Measurements from ENCODE around the gene KCNE1. TPM values are rescaled to one million over a fixed set of nuclear protein-coding genes. Genes with fewer than 3 reads are reported as not detected.
A peak's percentile ranks its signal among the peaks of the same experiment; 100 is the strongest.
"Not testable (repeated sequence)": the region's sequence is repeated elsewhere in the genome, so short reads cannot be mapped to it uniquely, and the experiment has no call there.

KCNE1 gene
- under 1 TPM in 1 of 2 experiments, not detected in 1; 0.14 TPM for total RNA-seq

DNA sequence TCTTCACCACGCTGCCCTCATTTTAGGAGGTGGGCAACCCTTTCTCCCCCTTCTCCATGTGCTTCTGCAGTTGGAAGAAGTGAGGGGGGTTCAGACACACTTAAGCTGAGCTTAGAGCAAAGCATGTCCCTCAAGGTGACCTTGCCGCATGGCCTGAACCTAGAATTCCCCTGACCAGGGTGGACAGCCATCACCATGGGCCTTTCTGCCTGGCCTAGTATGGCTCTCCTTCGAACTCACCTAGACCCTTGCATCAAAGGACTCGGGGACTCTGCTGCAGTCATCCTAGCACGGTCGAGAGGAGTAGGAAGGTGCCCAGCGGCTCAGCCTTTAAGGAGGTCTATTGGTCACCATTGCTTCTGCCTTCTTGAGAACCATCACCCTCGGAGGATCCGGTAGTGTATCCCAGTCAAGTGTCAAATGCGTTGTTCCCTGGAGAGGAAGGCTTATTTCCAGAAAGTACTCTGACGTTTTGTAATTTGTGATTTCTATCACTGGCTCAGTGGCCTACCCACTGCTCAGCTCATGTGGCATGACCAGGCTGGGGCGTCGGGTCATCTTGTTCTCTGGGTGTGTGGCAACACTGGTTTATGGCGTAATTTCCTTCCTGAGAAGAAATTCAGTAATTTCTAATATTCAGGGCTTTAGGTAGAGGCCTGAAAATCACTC is at the start of gene KCNE1:
TSS of gene KCNE1 (minus strand) at position 424 of the 669 bp plus-strand sequence. CDS start 62,576 bp downstream, outside the sequence.
- no peaks in the 10 kb centered on the region for H3K9me3 Mint-ChIP-seq
- no peak within 1 kb of the TSS for H3K27ac Mint-ChIP-seq
- H3K4me1 Mint-ChIP-seq = peaks cover 1% of the 10 kb centered on the region
- no peak within 1 kb of the TSS for H3K4me3 Mint-ChIP-seq
- no peaks in the 10 kb centered on the region for H3K27me3 Mint-ChIP-seq
- H3K36me3 Mint-ChIP-seq = no peaks in the 10 kb centered on the region
- no peak for DNase-seq

DNA sequence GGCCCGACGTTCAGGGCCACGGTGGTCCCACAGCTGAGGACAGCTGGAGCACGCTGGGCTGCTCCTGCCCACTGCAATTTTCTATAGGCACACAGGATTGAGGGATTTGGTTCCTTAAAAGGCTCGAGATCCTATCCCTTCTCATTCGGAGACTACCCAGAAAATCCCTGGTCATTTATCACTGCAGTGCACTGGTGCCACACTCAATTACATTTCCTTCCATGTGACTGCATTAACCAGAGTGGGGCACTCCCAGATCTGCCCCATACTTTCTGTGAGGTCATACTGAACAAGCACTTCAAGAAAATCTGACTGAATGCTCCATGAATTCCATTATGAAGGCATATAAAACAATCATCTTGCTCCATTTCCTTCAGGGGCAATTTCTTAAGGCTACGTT is 49.8 kb upstream of the KCNE1 start:
- Mint-ChIP-seq H3K27ac (no peak overlapping the region), H3K36me3 (peaks cover 4% of the 10 kb centered on the region), H3K27me3 (no peaks in the 10 kb centered on the region), H3K9me3 (no peaks in the 10 kb centered on the region), H3K4me3 (no peak overlapping the region), H3K4me1 (no peaks in the 10 kb centered on the region)
- no peak for DNase-seq

DNA sequence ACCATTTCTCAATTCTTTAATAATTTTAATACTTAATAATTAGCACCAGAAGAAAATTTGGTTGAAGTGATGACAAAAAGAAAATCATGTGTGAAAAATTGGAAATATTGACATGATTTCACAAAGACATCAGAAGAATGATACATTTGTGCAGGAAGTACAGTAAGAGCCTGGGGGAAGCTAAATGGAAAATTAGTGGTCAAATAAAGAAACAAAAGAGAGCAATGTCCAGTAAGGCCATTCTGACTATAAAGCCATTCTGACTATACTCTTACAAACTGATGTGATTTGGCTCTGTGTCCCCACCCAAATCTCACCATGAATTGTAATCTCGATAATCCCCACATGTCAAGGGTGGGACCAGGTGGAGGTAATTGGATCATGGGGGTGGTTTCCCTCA is 48.6 kb upstream of the KCNE1 start:
- Mint-ChIP-seq H3K4me3 (no peak overlapping the region), H3K27ac (no peak overlapping the region), H3K9me3 (no peaks in the 10 kb centered on the region), H3K27me3 (no peaks in the 10 kb centered on the region), H3K36me3 (no peaks in the 10 kb centered on the region), H3K4me1 (no peaks in the 10 kb centered on the region)
- no peak for DNase-seq

DNA sequence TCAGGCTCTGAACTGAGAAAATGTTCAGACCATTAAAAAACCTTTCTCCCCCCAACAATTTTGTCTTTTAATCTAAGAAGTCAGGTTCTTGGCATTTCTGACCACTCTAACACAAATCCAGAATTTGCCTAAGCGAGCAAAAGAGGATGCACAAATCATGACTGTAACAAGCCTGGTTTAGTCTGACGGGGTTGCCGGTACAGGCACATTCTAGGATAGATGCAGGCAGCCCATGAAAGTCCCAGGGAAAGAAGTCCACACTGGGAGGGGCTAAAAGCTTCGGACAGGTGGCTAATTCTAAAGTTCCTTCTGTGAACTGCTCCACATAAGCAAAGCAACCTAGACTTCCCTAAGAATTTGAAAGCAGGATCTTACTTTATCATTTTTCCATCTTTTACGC is 48.0 kb upstream of the KCNE1 start:
- peaks cover under 1% of the 10 kb centered on the region for H3K9me3 Mint-ChIP-seq
- peaks cover 2% of the 10 kb centered on the region for H3K36me3 Mint-ChIP-seq
- no peaks in the 10 kb centered on the region for H3K27me3 Mint-ChIP-seq
- no peak for DNase-seq
- no peaks in the 10 kb centered on the region for H3K4me1 Mint-ChIP-seq
- no peak overlapping the region for H3K4me3 Mint-ChIP-seq
- H3K27ac Mint-ChIP-seq = no peak overlapping the region

DNA sequence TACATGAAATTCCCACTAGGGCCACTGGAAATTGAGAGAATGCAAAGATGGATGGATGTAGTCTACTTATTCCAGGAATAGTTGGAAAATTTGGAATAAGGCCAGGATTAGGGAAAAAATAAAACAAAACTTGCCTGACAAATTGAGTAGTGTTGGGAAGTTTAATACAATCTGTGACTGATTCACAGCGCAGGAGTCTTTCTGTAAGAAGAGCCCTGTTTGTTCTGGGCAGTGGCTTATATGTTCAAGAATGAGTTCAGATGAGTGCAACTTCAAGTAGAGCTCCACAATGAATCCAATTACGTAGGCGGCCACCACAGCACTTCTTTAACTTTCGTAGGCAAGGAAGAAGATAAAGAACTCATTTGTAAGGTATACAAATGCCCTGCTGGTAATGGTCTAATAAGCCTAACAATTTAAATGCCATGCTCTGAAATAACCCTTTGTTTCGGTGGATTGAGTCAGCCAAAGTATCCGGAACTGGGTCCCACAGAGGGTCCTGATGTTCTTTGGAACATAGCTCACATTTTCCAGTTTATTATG is 47.1 kb upstream of the KCNE1 start:
- no peak overlapping the region for H3K27ac Mint-ChIP-seq
- H3K27me3 Mint-ChIP-seq = no peaks in the 10 kb centered on the region
- peaks cover 2% of the 10 kb centered on the region for H3K4me1 Mint-ChIP-seq
- DNase-seq = no peak
- peaks cover 6% of the 10 kb centered on the region for H3K9me3 Mint-ChIP-seq
- H3K4me3 Mint-ChIP-seq = no peak overlapping the region
- peaks cover 11% of the 10 kb centered on the region for H3K36me3 Mint-ChIP-seq

DNA sequence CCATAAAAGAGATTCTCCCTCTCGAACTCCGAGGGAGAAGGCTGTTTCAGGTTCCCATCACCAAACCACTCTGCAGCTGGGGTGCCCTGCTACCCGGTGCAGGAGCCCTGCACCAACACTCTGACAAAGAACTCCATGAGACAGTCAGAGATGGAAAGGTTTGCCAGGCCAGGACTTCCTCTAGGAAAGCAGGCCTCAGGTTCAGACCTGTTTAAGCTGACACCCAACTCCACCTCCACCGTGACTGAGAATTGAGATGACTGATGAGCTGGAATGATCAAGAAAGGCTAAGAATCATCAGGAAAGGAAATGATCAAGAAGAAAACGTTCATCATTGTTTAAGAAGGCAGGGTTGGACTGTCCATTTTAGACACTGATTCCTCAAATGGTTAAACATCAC is 46.2 kb upstream of the KCNE1 start:
- H3K36me3 Mint-ChIP-seq = peaks cover 12% of the 10 kb centered on the region
- H3K9me3 Mint-ChIP-seq = peaks cover 6% of the 10 kb centered on the region

DNA sequence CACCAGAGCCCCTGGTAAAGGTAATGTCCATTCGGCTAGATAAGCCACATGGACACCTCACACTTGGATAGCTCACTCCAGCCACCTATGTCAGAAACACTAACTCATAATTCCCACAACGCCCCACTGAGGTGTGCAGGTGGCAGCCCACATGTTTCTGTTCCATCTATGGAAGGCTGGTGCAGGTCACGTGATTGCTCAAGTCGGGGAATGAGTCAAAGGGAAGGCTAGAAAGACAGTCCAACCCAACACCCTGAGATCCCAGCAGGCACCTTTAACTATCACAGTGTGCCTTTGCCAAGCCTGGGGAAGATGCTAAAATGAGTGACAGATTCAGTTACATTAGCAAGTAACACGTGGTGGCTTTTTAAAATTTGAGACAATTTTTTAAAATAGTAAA is 45.3 kb upstream of the KCNE1 start:
- peaks cover 10% of the 10 kb centered on the region for H3K9me3 Mint-ChIP-seq
- H3K36me3 Mint-ChIP-seq = peaks cover 17% of the 10 kb centered on the region
- H3K27ac Mint-ChIP-seq = no peak overlapping the region
- H3K4me3 Mint-ChIP-seq = no peak overlapping the region
- H3K27me3 Mint-ChIP-seq = no peaks in the 10 kb centered on the region
- H3K4me1 Mint-ChIP-seq = peaks cover 11% of the 10 kb centered on the region
- DNase-seq = no peak

More for the DNA sequence above, 46.2 kb upstream of the KCNE1 start:
- no peak overlapping the region for H3K4me3 Mint-ChIP-seq
- no peak overlapping the region for H3K27ac Mint-ChIP-seq
- H3K4me1 Mint-ChIP-seq = peaks cover 8% of the 10 kb centered on the region
- no peaks in the 10 kb centered on the region for H3K27me3 Mint-ChIP-seq
- DNase-seq = no peak

DNA sequence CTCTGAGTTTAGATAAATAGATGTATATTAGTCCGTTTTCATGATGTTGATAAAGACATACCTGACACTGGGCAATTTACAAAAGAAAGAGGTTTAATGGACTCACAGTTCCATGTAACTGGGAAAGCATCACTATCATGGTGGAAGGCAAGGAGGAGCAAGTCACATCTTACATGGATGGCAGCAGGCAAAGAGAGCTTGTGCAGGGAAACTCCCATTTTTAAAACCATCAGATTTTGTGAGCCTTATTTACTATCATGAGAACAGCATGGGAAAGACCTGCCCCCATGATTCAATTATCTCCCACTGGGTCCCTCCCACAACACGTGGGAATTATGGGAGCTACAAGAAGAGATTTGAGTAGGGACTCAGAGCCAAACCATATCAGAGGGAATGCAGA is 42.7 kb upstream of the KCNE1 start:
- not testable (repeated sequence) for H3K27ac Mint-ChIP-seq, DNase-seq, H3K9me3 Mint-ChIP-seq, H3K4me3 Mint-ChIP-seq, H3K27me3 Mint-ChIP-seq
- peaks cover 11% of the 10 kb centered on the region for H3K4me1 Mint-ChIP-seq
- H3K36me3 Mint-ChIP-seq = peaks cover 23% of the 10 kb centered on the region

DNA sequence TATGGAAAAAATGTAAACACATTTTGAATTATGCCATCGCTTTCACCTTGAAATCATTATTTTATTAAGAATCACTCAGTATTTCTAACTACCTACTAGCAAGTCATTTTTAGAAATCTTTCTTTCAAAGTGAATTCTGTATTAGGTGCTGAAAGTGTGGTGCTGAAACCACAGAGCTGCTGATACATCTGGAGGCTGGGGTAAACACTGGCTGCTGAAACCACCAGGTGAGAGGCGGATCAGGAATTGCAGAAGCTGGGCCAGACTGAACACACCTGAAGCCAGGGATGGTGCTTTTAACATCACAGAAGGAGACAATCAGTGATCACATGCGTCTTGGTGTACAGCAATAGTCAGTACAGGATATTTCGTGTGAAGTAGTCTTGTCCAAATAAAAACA is 42.2 kb upstream of the KCNE1 start:
- H3K4me3 Mint-ChIP-seq = no peak overlapping the region

DNA sequence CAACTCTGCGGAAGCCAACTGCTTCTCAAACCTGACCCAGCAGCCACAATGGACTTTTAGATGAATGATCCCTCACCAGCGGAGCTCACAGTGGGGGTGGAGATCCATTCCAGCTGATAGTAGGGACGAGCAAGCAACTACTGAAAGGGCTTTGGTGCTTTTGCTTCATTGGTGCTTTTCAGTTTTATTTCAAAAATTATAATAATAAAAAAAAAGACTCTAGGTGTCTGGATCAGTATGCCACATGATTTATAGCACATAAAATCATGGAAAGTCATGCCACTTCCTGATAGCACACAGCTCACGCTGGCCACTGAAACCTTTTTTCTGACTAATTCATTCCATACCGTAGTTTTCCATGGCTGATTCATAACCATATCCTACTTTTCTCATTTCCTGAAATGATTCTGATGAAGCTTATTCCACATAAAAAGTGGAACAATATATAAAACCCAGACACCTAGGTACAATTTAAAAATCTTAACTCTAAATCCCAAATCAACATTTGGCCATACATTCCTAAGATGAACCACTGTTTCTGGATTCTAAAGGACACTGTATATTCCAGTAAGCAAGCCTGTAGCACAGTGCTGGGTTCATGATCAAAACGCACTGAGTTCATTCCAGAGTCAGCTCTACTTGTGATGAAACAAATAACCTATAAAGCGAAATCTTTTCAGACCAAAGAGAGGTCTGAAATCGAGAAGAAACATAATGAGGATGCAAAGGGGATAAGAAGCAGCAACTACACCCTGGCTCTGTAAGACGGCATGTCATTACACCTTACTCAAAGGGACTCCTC is 41.3 kb upstream of the KCNE1 start:
- Mint-ChIP-seq H3K36me3 (peaks cover 26% of the 10 kb centered on the region), H3K9me3 (peaks cover 10% of the 10 kb centered on the region), H3K4me3 (no peak overlapping the region), H3K27ac (peak overlapping the region; percentile 54), H3K27me3 (no peaks in the 10 kb centered on the region), H3K4me1 (peaks cover 11% of the 10 kb centered on the region)
- no peak for DNase-seq

More for the DNA sequence above, 42.2 kb upstream of the KCNE1 start:
- DNase-seq = no peak
- peaks cover 10% of the 10 kb centered on the region for H3K9me3 Mint-ChIP-seq
- H3K36me3 Mint-ChIP-seq = peaks cover 26% of the 10 kb centered on the region
- no peak overlapping the region for H3K27ac Mint-ChIP-seq
- H3K4me1 Mint-ChIP-seq = peaks cover 11% of the 10 kb centered on the region
- no peaks in the 10 kb centered on the region for H3K27me3 Mint-ChIP-seq

DNA sequence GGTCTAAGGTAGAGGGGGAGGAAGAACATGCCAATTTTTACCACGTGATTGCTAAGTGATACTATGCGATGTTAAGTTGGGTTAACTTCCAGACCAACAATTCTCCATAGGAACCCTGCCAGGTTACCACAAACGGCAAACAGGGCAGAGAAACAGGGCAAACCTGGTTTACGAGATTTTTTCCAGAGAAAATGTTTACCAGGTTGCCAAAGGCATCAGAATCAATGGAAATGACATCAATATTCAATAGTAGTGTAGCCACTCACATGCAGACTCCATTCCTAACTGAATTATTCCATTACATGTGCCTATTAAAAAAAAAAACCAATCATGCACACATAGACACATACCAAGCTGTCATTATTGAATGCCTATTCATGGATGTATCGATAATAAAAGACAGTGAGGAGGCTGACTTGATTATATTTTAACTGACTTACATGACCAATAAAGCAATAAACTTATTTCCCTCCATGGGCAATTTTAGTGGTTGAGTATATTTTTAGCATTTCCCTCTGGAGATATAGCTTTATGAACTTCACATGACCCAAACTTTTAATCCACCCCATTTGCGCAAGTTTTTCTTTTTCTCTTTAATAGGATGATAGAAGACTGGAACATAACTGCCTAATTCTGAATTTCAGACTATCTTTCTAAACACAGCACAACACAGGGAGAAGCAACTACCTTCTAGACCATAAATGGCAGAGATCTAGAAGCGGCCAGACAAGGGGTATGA is 40.5 kb upstream of the KCNE1 start:
- Mint-ChIP-seq H3K27me3 (no peaks in the 10 kb centered on the region), H3K4me1 (peaks cover 11% of the 10 kb centered on the region), H3K4me3 (no peak overlapping the region), H3K27ac (peak overlapping the region; percentile 54), H3K9me3 (peaks cover 10% of the 10 kb centered on the region), H3K36me3 (peaks cover 26% of the 10 kb centered on the region)
- no peak for DNase-seq

DNA sequence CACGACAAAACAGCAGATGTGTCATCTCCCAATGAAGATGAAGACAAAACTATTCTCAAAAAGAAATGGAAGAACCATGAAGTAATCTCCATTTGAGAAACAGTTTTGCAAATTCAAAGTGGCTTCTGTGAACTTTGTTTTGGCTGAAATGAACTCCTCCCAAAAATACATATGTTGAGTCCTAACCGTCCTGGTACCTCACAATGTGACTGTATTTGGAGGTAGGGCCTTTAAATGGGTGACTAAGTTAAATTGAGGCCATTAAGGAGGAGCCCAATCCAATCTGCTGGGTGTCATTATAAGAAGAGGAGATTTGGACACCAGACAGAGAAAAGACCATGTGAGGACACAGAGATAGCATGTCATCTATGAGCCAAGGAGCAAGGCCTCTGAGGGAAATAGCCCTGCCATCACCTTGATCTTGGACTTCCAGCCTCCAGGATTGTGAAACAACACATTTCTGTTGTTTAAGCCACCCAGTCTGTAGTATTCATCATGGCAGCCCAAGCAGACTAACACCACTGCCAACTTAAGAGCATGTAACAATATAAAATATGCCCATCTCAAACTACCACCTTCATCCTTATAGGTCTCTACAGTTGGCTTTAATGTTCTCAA is 38.3 kb upstream of the KCNE1 start:
- Mint-ChIP-seq H3K4me3 (no peak overlapping the region), H3K4me1 (peaks cover 21% of the 10 kb centered on the region), H3K9me3 (peaks cover 10% of the 10 kb centered on the region), H3K27me3 (no peaks in the 10 kb centered on the region), H3K27ac (no peak overlapping the region), H3K36me3 (peaks cover 26% of the 10 kb centered on the region)
- no peak for DNase-seq

DNA sequence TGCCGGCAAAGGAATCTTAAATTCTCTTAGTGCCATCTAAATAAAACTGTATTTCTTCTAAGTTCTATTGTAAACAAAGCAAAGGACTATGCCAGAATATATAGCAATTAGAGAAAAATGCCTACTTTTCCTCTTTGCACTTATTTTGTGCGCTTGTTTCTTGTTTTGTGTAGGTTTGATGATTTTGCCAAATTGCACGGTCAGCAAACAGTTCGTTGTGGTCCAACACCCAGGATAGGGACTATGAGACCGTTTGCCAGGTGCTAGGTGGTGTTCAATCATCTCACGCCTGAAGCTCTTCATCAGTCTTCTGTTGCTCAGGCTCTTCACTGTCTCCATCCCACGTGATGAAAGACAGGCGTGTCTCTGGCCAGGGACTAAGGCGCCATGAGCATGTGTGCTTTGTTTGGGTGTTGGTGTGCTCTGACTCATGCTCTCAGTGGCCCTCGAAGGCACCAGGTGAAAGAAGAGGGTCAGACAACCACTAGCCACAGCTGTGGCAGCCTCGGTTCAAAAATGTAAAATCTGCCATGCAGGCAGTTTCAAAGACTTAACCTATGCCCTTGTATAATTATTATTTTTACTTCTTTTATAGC is 36.9 kb upstream of the KCNE1 start:
- DNase-seq = no peak
- H3K4me1 Mint-ChIP-seq = peaks cover 17% of the 10 kb centered on the region
- H3K27ac Mint-ChIP-seq = no peak overlapping the region

DNA sequence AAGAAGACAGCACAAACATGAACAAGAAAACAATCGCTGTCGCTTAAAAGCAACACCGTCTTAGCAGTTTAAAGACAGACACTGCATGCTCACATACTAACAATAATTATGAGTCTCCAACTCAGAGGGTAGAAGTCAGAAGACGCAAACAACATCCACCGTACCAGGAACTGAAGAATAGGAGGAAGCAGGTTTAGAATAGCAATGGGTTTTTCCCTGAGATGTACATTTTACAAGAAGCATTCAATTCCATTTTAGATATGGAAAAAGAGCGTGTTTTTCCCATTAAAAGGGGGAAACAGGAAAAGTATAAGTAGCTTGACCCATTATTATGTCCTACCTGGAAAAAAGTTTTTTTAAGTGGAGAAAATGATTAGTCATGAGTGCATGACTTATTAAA is 34.5 kb upstream of the KCNE1 start:
- Mint-ChIP-seq H3K27ac (peak overlapping the region; percentile 25), H3K9me3 (peaks cover 2% of the 10 kb centered on the region)

More for the DNA sequence above, 36.9 kb upstream of the KCNE1 start:
- Mint-ChIP-seq H3K4me3 (no peak overlapping the region), H3K27me3 (no peaks in the 10 kb centered on the region), H3K9me3 (peaks cover 4% of the 10 kb centered on the region), H3K36me3 (peaks cover 14% of the 10 kb centered on the region)

More for the DNA sequence above, 34.5 kb upstream of the KCNE1 start:
- H3K4me3 Mint-ChIP-seq = no peak overlapping the region
- H3K27me3 Mint-ChIP-seq = no peaks in the 10 kb centered on the region
- DNase-seq = no peak
- H3K4me1 Mint-ChIP-seq = peaks cover 10% of the 10 kb centered on the region
- peaks cover 15% of the 10 kb centered on the region for H3K36me3 Mint-ChIP-seq

All from activated naive CD8-positive, alpha-beta T cell treated with anti-CD3 and anti-CD28 coated beads for 36 hours (primary cell).